Thoracic aorta (tissue), 2 donors: ENCODE results near the gene SAPCD1. TPM values are rescaled to one million over a fixed set of nuclear protein-coding genes. Genes with fewer than 3 reads are reported as not detected.

Experiments used
- ATAC-seq: fragments of 150-250 bp; one replicate; pipeline ENCODE4 v1.8.0; 2017; ENCODE audit warnings: low read depth; ENCODE audit not compliant: insufficient number of reproducible peaks, low FRiP score
- DNase-seq: peaks from one replicate; pipeline ENCODE4 v3.0.0-alpha.2; 2020; ENCODE audit warnings: low spot score
- H3K27ac ChIP-seq, 2 donors: fragments of 200-600 bp; sonication (generic); 1 replicate in 1 of 2; 2 replicates in 1 of 2; pipeline ENCODE4 v1.5.1; 2016; ENCODE audit warnings: mild to moderate bottlenecking in 2 of 2, moderate library complexity in 2 of 2
- H3K27me3 ChIP-seq: fragments of 200-600 bp; sonication (generic); replicated peaks from 2 replicates; pipeline ENCODE4 v1.6.0; 2016; ENCODE audit warnings: mild to moderate bottlenecking; ENCODE audit not compliant: insufficient read depth
- H3K36me3 ChIP-seq: fragments of 200-600 bp; sonication (generic); one replicate; pipeline ENCODE4 v1.5.1; 2016
- H3K4me1 ChIP-seq, 2 donors: fragments of 200-600 bp; sonication (generic); 1 replicate in 1 of 2; 2 replicates in 1 of 2; pipeline versions ENCODE4 v1.5.1 to v1.6.0; 2016; ENCODE audit warnings: low read depth in 2 of 2, mild to moderate bottlenecking in 1 of 2; ENCODE audit not compliant: control insufficient read depth in 1 of 2
- H3K4me3 ChIP-seq: fragments of 200-600 bp; sonication (generic); 2 replicates; pipeline ENCODE4 v1.5.1; 2016; ENCODE audit warnings: mild to moderate bottlenecking
- H3K9me3 ChIP-seq: fragments of 200-600 bp; sonication (generic); 2 replicates; pipeline ENCODE4 v1.5.1; 2016
- CTCF ChIP-seq: fragments of 200-600 bp; sonication (generic); IDR thresholded peaks from one replicate; pipeline ENCODE4 v1.5.1; 2019; ENCODE audit warnings: antibody characterized with exemption
- total RNA-seq, 2 donors: library from RNA; depleted of rRNA; stranded (reverse); fragments of >200 nt; gene quantifications; one replicate each; pipeline versions ENCODE4 v1.1.0 to v1.2.3, GENCODE V29; 2016

The SAPCD1 gene
- total RNA-seq, 2 donors from 2014 or later, result 13.3 TPM; not detected in 1

- no peaks in the 10 kb centered on the region for H3K27me3 ChIP-seq
- no peak overlapping the region for H3K4me3 ChIP-seq
- peaks cover 16 to 26% of the 10 kb centered on the region in 2 donors for H3K4me1 ChIP-seq
- peak overlapping the region; percentile 40 to 98 for H3K27ac ChIP-seq
- H3K36me3 ChIP-seq, result peaks cover 40% of the 10 kb centered on the region
- no peak for TF ChIP-seq CTCF
- DNase-seq (no peak), ATAC-seq (no peak)
- no peaks in the 10 kb centered on the region for H3K9me3 ChIP-seq
Observed at GRCh38 chr6:31727034-31727716, 35.3 kb upstream of the SAPCD1 start.

GRCh38 chr6:31727717-31728671 lies 34.5 kb upstream of the SAPCD1 start:
- Histone ChIP-seq H3K4me1 (peaks cover 16 to 26% of the 10 kb centered on the region in 2 donors), H3K27ac (peak overlapping the region; percentile 97 to 98), H3K9me3 (no peaks in the 10 kb centered on the region), H3K4me3 (peak overlapping the region; percentile 99), H3K27me3 (no peaks in the 10 kb centered on the region), H3K36me3 (peaks cover 47% of the 10 kb centered on the region)
- no peak for TF ChIP-seq CTCF
- no peak for DNase-seq
- no peak for ATAC-seq

GRCh38 chr6:31728767-31729514 lies 33.5 kb upstream of the SAPCD1 start, which contains the start of gene DDAH2:
TSS of gene DDAH2 (minus strand) at chr6:31729299. CDS start at chr6:31729161, 138 bp downstream.
- ATAC-seq (peak; percentile 16), DNase-seq (no peak)
- Histone ChIP-seq H3K36me3 (peaks cover 56% of the 10 kb centered on the region), H3K27me3 (no peaks in the 10 kb centered on the region), H3K4me1 (peaks cover 21 to 36% of the 10 kb centered on the region in 2 donors), H3K27ac (peak within 1 kb of the TSS; percentile 97 to 98), H3K9me3 (no peaks in the 10 kb centered on the region), H3K4me3 (peak within 1 kb of the TSS; percentile 99)
- peak; percentile 41 for TF ChIP-seq CTCF

GRCh38 chr6:31729515-31729978 lies 32.9 kb upstream of the SAPCD1 start:
- peaks cover 26 to 42% of the 10 kb centered on the region in 2 donors for H3K4me1 ChIP-seq

More at GRCh38 chr6:31729515-31729978, 32.9 kb upstream of the SAPCD1 start:
- TF ChIP-seq CTCF, result peak; percentile 7
- Histone ChIP-seq H3K9me3 (no peaks in the 10 kb centered on the region), H3K4me3 (peak overlapping the region; percentile 99), H3K27me3 (no peaks in the 10 kb centered on the region), H3K27ac (peak overlapping the region; percentile 97 to 98), H3K36me3 (peaks cover 56% of the 10 kb centered on the region)
- peak; percentile 84 for DNase-seq
- peak; percentile 68 for ATAC-seq
